Ovary (tissue), 3 donors: Measurements from ENCODE around the gene FARP2.

ENCODE experiments used
- POLR2A ChIP-seq: fragments of 450-650 bp; IDR thresholded peaks from one replicate; pipeline ENCODE4 v1.6.1; 2017; ENCODE audit warnings: antibody characterized with exemption, mild to moderate bottlenecking, moderate library complexity
- TF ChIP-seq, protein P1 (sequence below), 3 donors: fragments of 450-650 bp in 2 of 3; fragments of 200-600 bp in 1 of 3; IDR thresholded peaks; one replicate each; pipeline versions ENCODE4 v1.5.1 to v1.8.0; 2016 to 2022; ENCODE audit warnings: antibody characterized with exemption in 3 of 3, mild to moderate bottlenecking in 1 of 3
- donor health status: DM: no; HTN: no; CAD: no.

DNA sequence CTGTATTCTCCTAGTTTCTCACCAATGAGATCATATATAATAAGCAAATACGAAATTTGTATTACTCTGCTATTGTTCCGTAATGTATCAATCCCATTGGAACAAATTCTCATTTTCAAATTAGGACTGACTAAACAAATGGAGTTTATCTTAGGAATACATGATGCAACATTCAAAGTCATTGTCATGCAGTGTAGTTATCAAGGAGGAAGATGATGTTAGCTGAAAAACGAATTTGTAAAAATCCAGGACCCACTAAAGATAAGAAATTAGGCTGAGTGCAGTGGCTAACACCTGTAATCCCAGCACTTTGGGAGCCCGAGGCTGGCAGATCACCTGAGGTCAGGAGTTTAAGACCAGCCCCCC, 25.5 kb upstream of the FARP2 start:
- TF ChIP-seq, protein P1, sequence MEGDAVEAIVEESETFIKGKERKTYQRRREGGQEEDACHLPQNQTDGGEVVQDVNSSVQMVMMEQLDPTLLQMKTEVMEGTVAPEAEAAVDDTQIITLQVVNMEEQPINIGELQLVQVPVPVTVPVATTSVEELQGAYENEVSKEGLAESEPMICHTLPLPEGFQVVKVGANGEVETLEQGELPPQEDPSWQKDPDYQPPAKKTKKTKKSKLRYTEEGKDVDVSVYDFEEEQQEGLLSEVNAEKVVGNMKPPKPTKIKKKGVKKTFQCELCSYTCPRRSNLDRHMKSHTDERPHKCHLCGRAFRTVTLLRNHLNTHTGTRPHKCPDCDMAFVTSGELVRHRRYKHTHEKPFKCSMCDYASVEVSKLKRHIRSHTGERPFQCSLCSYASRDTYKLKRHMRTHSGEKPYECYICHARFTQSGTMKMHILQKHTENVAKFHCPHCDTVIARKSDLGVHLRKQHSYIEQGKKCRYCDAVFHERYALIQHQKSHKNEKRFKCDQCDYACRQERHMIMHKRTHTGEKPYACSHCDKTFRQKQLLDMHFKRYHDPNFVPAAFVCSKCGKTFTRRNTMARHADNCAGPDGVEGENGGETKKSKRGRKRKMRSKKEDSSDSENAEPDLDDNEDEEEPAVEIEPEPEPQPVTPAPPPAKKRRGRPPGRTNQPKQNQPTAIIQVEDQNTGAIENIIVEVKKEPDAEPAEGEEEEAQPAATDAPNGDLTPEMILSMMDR (IDR thresholded peaks at IDR 0.05): no peak
- no peak for TF ChIP-seq POLR2A
